Measurements from ENCODE around the gene DLGAP3. TPM values are rescaled to one million over a fixed set of nuclear protein-coding genes. Genes with fewer than 3 reads are reported as not detected.
A peak's percentile ranks its signal among the peaks of the same experiment; 100 is the strongest.

DLGAP3 gene
- total and polyA plus RNA-seq, 8 donors = 0.15 to 0.29 (median 0.18) TPM; not detected in 3

- no peak overlapping the region for H3K4me3 ChIP-seq
- H3K27ac ChIP-seq = no peak overlapping the region
- WGBS, 5 donors = 79 to 83% (median 82%) methylated on average over 2 of the region's 2 CpGs
- H3K9me3 ChIP-seq = peaks cover 0 to 8% (median 0%) of the 10 kb centered on the region in 4 donors
- H3K4me1 ChIP-seq = peaks cover 10 to 25% (median 18%) of the 10 kb centered on the region in 4 donors
- H3K27me3 ChIP-seq = no peaks in the 10 kb centered on the region
- intact Hi-C loops (cut with DNase I; ENCODE audit: low total_unique reads) = no loop called here
- TF ChIP-seq CTCF (IDR thresholded peaks at IDR 0.05) = no peak
- TF ChIP-seq POLR2A (IDR thresholded peaks at IDR 0.05) = no peak
- no peak for DNase-seq
- H3K36me3 ChIP-seq = peaks cover 0 to 10% (median 3%) of the 10 kb centered on the region in 4 donors
Measured at GRCh38 chr1:34828611-34829010, 100.8 kb downstream of the DLGAP3 start.

- Histone ChIP-seq H3K36me3 (peaks cover 0 to 10% (median 3%) of the 10 kb centered on the region in 4 donors), H3K9me3 (peaks cover 0 to 8% (median 0%) of the 10 kb centered on the region in 4 donors), H3K4me3 (no peak overlapping the region), H3K27ac (no peak overlapping the region), H3K27me3 (no peaks in the 10 kb centered on the region), H3K4me1 (peaks cover 10 to 24% (median 18%) of the 10 kb centered on the region in 4 donors)
- intact Hi-C loops (cut with DNase I; ENCODE audit: low total_unique reads) = no loop called here
- TF ChIP-seq POLR2AphosphoS5 (IDR thresholded peaks at IDR 0.05) = no peak
- TF ChIP-seq POLR2A (IDR thresholded peaks at IDR 0.05) = no peak
- TF ChIP-seq EP300 (IDR thresholded peaks at IDR 0.05) = no peak
- no peak for TF ChIP-seq CTCF (IDR thresholded peaks at IDR 0.05)
- no peak for DNase-seq
- WGBS, 5 donors = 81 to 87% (median 84%) methylated on average over 5 of the region's 5 CpGs
Measured at GRCh38 chr1:34827341-34827941, 102.0 kb downstream of the DLGAP3 start.

DNA sequence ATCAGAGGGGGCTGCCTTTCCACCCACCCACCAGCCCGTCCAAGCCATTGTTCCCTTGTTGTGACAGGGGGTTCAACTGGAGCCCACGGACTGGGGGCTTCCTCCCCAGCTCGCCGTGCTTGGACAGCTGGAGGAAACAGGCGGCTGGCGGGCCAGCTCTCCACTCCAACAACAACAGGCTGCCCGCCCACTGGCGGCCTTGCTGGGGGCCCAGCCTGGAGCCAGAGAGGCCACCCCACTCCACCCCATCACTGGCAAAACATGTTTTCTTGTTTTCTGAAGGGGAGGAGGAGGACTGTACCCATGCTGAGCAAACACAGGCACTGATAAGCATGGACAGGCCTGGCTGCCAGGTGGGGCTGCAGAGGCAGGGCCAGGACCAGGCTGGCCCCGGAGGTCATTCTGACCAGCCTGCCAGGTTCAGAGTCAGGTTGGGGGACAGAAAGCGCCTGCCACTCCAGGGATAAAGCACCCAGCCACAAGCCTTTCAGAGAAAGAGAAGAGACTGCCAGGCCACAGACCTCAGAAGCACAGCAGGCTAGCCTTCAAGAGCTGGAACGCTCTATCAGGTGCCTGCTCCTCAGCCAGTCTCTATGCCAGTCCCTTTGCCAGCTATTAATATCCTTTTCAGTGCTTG lies 103.9 kb downstream of the DLGAP3 start:
- peaks cover 0 to 8% (median 0%) of the 10 kb centered on the region in 4 donors for H3K9me3 ChIP-seq
- H3K27me3 ChIP-seq = no peaks in the 10 kb centered on the region
- intact Hi-C loops (cut with DNase I; ENCODE audit: low total_unique reads) = no loop called here
- peak overlapping the region; percentile 16 to 77 (median 74) for H3K27ac ChIP-seq
- TF ChIP-seq POLR2AphosphoS5 (IDR thresholded peaks at IDR 0.05) (peak in 2 of 3 donors; percentile 45 to 73), EP300 (IDR thresholded peaks at IDR 0.05) (no peak), POLR2A (IDR thresholded peaks at IDR 0.05) (no peak), CTCF (IDR thresholded peaks at IDR 0.05) (no peak)
- 30 to 59% (median 39%) methylated on average over 9 to 11 of the region's 11 CpGs for WGBS, 5 donors
- peak overlapping the region in 1 of 4 donors; percentile 6 for H3K4me3 ChIP-seq
- DNase-seq = peak; percentile 70 to 75
- peaks cover 10 to 21% (median 17%) of the 10 kb centered on the region in 4 donors for H3K4me1 ChIP-seq
- no peaks in the 10 kb centered on the region for H3K36me3 ChIP-seq

- Histone ChIP-seq H3K4me1 (peaks cover 10 to 21% (median 17%) of the 10 kb centered on the region in 4 donors), H3K36me3 (no peaks in the 10 kb centered on the region), H3K27me3 (no peaks in the 10 kb centered on the region), H3K4me3 (peak overlapping the region in 1 of 4 donors; percentile 6), H3K27ac (peak overlapping the region; percentile 16 to 77 (median 74)), H3K9me3 (peaks cover 0 to 8% (median 0%) of the 10 kb centered on the region in 4 donors)
- TF ChIP-seq EP300 (IDR thresholded peaks at IDR 0.05) = no peak
- TF ChIP-seq CTCF (IDR thresholded peaks at IDR 0.05) = no peak
- no peak for TF ChIP-seq POLR2A (IDR thresholded peaks at IDR 0.05)
- no peak for TF ChIP-seq POLR2AphosphoS5 (IDR thresholded peaks at IDR 0.05)
- 48 to 86% (median 62%) methylated on average over 3 of the region's 3 CpGs for WGBS, 5 donors
- intact Hi-C loops (cut with DNase I; ENCODE audit: low total_unique reads) = no loop called here
- no peak for DNase-seq
Measured at GRCh38 chr1:34824817-34825454, 104.5 kb downstream of the DLGAP3 start.

Data from stomach (tissue), 9 donors.